ENCODE measurements around the gene RTKN.
"Not testable (repeated sequence)": the region's sequence is repeated elsewhere in the genome, so short reads cannot be mapped to it uniquely, and the experiment has no call there.

Gene RTKN

DNA sequence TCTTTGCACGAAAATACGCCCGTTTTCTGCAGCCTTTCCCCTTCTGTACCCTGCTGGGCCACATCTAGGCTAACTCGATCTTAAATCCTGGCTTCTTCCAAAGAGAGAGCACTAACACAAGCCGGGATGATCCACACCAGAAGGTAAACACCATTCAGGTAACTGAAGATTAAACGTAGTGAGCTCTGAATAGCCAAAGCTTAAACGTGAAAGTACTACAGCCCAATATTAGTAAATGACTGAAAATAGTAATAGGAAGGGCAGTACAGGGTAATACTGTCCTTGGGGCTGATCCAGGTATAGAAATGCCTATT is 31.2 kb upstream of the RTKN start:
- Histone ChIP-seq H3K27me3 (replicated peaks; ENCODE audit: control insufficient read depth, insufficient read depth, low read length) (no peaks in the 10 kb centered on the region), H3K9me3 (ENCODE audit: control insufficient read depth, low read length) (no peaks in the 10 kb centered on the region), H3K36me3 (ENCODE audit: control insufficient read depth, insufficient read depth, low read length, severe bottlenecking) (peaks cover 25% of the 10 kb centered on the region), H3K4me3 (ENCODE audit: low read length) (peak overlapping the region; percentile 94), H3K4me1 (ENCODE audit: control insufficient read depth, insufficient read depth, low read length) (peaks cover 13% of the 10 kb centered on the region), H3K9ac (ENCODE audit: low read length) (peak overlapping the region; percentile 98)
- DNase-seq (ENCODE audit: low read depth): no peak

DNA sequence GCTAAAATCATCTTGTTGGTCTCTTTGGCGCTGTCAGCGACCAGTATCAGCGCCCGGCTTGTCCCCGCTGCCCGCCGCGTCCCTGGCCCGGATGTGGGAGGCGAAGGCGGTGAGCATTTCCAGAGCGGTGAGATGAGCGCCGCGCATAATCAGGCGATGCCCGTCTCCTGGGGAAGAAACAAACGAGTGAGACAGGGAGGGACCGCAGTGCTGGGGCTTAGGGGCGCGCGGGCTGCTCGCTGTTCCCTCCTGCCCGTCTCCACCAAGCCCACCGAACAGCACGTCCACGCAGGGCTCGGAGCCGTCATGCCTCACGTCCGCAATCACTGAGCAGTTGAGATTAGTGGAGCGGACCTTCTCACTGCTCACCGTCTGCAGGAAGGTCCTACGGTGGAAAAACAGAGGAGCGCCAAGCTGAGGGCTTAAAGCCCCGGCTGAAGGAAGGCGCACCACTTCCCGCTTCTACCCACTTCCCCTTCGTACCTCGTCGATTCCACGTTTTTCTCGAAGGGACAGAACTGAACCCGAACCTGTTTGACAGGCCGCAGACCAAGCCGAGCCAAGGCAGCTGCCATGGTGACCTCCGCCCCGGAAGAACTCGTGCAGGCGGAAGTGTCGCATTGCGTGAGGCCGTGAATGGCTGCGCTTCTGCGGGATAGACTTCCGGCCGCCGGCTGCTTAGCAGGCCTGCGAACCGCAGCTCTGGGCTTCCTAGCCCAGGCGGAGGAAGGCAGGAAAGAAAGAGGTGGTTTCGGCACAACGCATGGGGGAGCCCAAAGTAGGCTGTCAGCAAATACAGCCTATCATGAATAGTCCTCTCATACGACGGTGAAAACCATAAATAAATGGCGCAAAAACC is 30.6 kb upstream of the RTKN start, which contains the start of gene MRPL53:
Gene MRPL53 (minus strand): TSS at position 595 of the 859 bp plus-strand sequence. CDS start 20 bp downstream, at position 575.
- Histone ChIP-seq H3K27me3 (replicated peaks; ENCODE audit: control insufficient read depth, insufficient read depth, low read length) (no peaks in the 10 kb centered on the region), H3K36me3 (ENCODE audit: control insufficient read depth, insufficient read depth, low read length, severe bottlenecking) (peaks cover 20% of the 10 kb centered on the region), H3K4me3 (ENCODE audit: low read length) (peak within 1 kb of the TSS; percentile 94), H3K9me3 (ENCODE audit: control insufficient read depth, low read length) (no peaks in the 10 kb centered on the region), H3K4me1 (ENCODE audit: control insufficient read depth, insufficient read depth, low read length) (peaks cover 13% of the 10 kb centered on the region), H3K9ac (ENCODE audit: low read length) (peak within 1 kb of the TSS; percentile 98)
- peak; percentile 96 for DNase-seq (ENCODE audit: low read depth)

DNA sequence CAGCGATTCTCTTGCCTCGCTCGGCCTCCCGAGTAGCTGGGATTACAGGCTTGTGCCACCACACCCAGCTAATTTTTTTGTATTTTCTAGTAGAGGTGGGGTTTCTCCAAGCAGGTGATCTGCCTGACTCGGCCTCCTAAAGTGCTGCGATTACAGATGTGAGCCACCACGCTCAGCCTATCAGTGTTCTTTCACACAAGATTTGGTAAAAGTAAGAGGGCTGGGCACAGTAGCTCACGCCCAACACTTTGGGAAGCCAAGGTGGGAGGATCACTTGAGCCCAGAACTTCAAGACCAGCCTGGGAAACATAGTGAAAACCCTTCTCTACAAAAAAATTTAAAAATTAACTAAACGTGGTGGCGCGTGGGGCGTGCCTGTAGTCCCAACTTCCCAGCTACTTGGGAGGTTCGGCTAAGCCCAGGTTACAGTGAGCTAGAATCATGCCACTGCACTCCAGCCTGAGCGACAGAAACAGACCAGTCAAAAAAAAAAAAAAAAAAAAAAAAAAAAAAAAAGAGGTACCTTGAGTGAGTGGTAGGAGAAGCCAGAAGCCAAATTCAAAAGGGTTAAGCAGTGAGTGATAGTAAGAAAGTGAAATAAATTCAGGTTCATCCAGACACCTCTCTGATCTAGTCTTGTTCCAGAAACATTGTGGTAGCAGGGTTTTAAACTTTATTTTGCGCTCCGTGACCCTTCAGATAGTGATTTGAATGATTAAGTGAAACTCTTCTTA is 29.8 kb upstream of the RTKN start:
- H3K36me3 ChIP-seq (ENCODE audit: control insufficient read depth, insufficient read depth, low read length, severe bottlenecking): peaks cover 18% of the 10 kb centered on the region
- H3K4me3 ChIP-seq (ENCODE audit: low read length): peak overlapping the region; percentile 94
- H3K4me1 ChIP-seq (ENCODE audit: control insufficient read depth, insufficient read depth, low read length): peaks cover 13% of the 10 kb centered on the region
- H3K9me3 ChIP-seq (ENCODE audit: control insufficient read depth, low read length): no peaks in the 10 kb centered on the region
- no peaks in the 10 kb centered on the region for H3K27me3 ChIP-seq (replicated peaks; ENCODE audit: control insufficient read depth, insufficient read depth, low read length)
- DNase-seq (ENCODE audit: low read depth): peak; percentile 22
- peak overlapping the region; percentile 98 for H3K9ac ChIP-seq (ENCODE audit: low read length)

DNA sequence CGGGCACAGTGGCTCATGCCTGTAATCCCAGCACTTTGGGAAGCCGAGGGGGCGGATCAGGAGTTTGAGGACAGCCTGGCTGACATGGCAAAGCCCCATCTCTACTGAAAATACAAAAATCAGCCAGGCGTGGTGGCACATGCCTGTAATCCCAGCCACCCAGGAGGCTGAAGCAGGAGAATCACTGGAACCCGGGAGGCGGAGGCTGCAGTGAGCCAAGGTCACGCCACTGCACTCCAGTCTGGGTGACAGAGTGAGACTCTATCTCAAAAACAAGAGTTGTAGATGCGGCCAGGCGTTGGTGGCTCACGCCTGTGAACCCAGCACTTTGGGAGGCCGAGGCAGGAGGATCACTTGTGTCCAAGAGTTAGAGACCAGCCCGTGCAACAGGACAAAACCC is 29.0 kb upstream of the RTKN start:
- H3K27me3 ChIP-seq (replicated peaks; ENCODE audit: control insufficient read depth, insufficient read depth, low read length); H3K9me3 ChIP-seq (ENCODE audit: control insufficient read depth, low read length); DNase-seq (ENCODE audit: low read depth); H3K9ac ChIP-seq (ENCODE audit: low read length); H3K4me3 ChIP-seq (ENCODE audit: low read length): not testable (repeated sequence)
- Histone ChIP-seq H3K36me3 (ENCODE audit: control insufficient read depth, insufficient read depth, low read length, severe bottlenecking) (peaks cover 16% of the 10 kb centered on the region), H3K4me1 (ENCODE audit: control insufficient read depth, insufficient read depth, low read length) (peaks cover 17% of the 10 kb centered on the region)

DNA sequence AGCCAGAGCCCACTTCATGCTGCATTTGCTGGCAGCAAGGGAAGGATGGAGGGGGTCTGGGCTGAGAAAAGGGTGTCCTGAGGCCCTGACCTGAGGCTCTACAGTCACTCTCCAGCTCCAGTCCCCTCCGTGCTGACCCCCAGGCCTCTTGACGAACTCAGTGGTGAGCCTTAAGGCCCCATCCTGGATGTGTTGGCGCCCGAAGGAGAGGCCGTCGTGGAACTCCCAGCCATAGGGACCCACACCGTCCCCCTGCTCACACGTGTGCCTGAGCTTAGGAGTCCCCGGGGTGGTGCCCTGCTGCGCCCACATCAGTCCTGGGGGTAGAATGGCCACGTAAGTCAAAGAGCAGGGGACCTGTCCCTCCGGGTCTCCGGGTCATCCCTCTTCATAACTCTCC is 22.7 kb upstream of the RTKN start:
- Histone ChIP-seq H3K4me3 (ENCODE audit: low read length) (peak overlapping the region; percentile 84), H3K4me1 (ENCODE audit: control insufficient read depth, insufficient read depth, low read length) (peaks cover 9% of the 10 kb centered on the region), H3K27me3 (replicated peaks; ENCODE audit: control insufficient read depth, insufficient read depth, low read length) (no peaks in the 10 kb centered on the region), H3K9ac (ENCODE audit: low read length) (peak overlapping the region; percentile 94), H3K9me3 (ENCODE audit: control insufficient read depth, low read length) (no peaks in the 10 kb centered on the region), H3K36me3 (ENCODE audit: control insufficient read depth, insufficient read depth, low read length, severe bottlenecking) (peaks cover 18% of the 10 kb centered on the region)
- no peak for DNase-seq (ENCODE audit: low read depth)

DNA sequence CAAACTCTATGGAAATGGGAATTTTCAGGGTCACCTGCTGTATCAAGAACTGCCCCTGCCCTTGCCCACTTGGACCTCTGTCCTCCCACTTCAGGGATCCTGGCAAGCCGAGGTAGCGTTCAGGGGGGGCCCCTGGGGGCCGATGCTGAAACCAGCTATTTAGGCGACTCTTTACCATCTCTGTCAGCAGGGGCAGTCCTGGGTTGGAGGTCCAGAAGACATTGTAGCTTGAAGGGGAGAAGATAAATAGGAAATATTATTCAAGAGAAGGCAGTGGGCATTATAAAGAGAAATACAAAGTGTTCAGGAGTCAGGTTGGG is 21.0 kb upstream of the RTKN start:
- H3K9me3 ChIP-seq (ENCODE audit: control insufficient read depth, low read length): no peaks in the 10 kb centered on the region
- no peaks in the 10 kb centered on the region for H3K27me3 ChIP-seq (replicated peaks; ENCODE audit: control insufficient read depth, insufficient read depth, low read length)
- DNase-seq (ENCODE audit: low read depth): no peak
- no peak overlapping the region for H3K4me3 ChIP-seq (ENCODE audit: low read length)
- H3K9ac ChIP-seq (ENCODE audit: low read length): no peak overlapping the region
- peaks cover 18% of the 10 kb centered on the region for H3K36me3 ChIP-seq (ENCODE audit: control insufficient read depth, insufficient read depth, low read length, severe bottlenecking)
- H3K4me1 ChIP-seq (ENCODE audit: control insufficient read depth, insufficient read depth, low read length): peaks cover 12% of the 10 kb centered on the region

DNA sequence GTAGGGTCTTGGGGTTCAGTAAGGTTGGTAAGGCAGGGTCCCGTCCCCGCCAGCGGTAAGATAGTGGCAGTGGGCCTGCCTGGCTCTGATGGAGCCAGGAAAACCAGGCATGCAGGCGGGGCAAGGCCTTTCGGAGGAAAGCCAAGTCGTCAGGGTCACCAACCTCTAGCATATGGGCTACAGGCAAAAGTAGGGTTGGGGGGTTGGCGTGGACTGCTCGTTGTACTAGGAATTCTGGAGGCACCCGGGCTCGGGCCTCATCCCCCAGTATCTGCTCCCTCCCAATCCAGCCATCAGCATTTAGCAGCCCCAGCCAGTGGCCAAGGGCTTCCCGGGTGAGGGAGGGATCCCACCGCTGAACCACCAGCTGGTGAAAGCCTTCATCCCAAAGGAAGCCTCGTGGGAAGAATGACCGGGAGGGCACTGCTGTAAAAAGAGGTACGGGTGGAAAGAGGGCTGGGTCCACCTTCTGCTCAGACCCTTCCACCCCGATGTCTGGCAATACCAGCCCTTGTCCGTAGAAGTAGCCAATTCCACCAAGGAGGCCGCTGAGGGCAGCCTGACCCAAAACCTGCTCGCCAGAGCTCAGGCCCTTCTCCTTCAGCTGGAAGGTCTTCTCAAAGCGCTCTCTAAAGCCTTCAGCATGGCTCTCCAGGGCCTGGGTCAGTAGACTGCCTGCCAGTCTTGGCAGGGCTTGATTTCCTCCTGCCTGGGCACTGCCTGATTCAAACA is 20.5 kb upstream of the RTKN start:
- H3K4me3 ChIP-seq (ENCODE audit: low read length): no peak overlapping the region
- H3K9me3 ChIP-seq (ENCODE audit: control insufficient read depth, low read length): no peaks in the 10 kb centered on the region
- H3K27me3 ChIP-seq (replicated peaks; ENCODE audit: control insufficient read depth, insufficient read depth, low read length): no peaks in the 10 kb centered on the region
- peaks cover 12% of the 10 kb centered on the region for H3K4me1 ChIP-seq (ENCODE audit: control insufficient read depth, insufficient read depth, low read length)
- H3K9ac ChIP-seq (ENCODE audit: low read length): no peak overlapping the region
- H3K36me3 ChIP-seq (ENCODE audit: control insufficient read depth, insufficient read depth, low read length, severe bottlenecking): peaks cover 18% of the 10 kb centered on the region
- no peak for DNase-seq (ENCODE audit: low read depth)

DNA sequence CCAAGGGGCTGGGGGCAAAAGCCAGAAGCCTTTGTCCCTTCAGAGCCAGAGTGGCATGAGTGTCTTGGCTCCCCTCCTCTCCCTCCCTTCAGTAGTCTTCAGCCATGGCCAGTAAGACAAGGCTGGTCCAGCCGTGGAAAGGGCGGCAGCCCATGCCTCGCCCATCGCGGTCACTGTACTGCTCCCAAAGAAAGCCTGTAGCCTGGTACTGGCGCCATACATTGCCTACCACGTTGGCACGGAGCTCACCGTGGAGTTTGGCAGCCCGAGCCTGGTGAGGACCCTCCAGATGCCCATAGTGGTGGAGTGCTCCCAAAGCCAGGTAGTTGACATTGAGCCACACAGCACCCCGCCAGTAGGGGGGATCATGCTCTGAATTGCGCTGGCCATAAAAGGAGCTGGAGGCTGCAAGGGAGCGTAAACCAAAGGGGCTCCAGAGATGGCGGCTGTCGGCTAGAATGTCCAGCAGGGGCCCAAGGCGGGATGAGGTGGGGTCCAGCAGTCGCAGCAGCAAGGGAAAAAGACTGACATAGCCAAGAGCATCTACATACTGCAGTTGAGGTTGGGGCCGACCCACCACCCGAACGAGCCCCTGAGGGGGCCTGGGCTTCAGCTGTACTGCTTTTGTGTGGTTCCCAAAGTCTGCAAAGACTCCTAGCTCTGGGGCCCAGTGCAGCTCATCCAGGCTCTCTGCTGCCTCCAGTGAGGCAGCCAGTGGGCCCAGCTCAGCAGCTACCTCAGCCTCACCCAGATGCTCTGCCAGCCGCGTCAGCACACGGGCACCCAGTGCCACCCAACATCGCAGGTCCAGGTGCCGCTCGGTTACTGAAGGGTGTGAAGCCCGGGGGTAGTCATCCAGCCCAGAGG is 19.7 kb upstream of the RTKN start:
- H3K36me3 ChIP-seq (ENCODE audit: control insufficient read depth, insufficient read depth, low read length, severe bottlenecking): peaks cover 18% of the 10 kb centered on the region
- no peak overlapping the region for H3K4me3 ChIP-seq (ENCODE audit: low read length)
- peaks cover 18% of the 10 kb centered on the region for H3K4me1 ChIP-seq (ENCODE audit: control insufficient read depth, insufficient read depth, low read length)
- H3K27me3 ChIP-seq (replicated peaks; ENCODE audit: control insufficient read depth, insufficient read depth, low read length): no peaks in the 10 kb centered on the region
- DNase-seq (ENCODE audit: low read depth): no peak
- H3K9ac ChIP-seq (ENCODE audit: low read length): no peak overlapping the region
- H3K9me3 ChIP-seq (ENCODE audit: control insufficient read depth, low read length): no peaks in the 10 kb centered on the region

DNA sequence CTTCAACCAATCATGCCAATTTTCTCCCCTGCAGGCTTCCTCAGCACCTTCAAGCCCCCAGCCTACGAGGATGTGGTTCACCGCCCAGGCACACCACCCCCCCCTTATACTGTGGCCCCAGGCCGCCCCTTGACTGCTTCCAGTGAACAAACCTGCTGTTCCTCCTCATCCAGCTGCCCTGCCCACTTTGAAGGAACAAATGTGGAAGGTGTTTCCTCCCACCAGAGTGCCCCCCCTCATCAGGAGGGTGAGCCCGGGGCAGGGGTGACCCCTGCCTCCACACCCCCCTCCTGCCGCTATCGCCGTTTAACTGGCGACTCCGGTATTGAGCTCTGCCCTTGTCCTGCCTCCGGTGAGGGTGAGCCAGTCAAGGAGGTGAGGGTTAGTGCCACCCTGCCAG is 18.4 kb upstream of the RTKN start:
- H3K4me3 ChIP-seq (ENCODE audit: low read length); H3K9me3 ChIP-seq (ENCODE audit: control insufficient read depth, low read length); H3K27me3 ChIP-seq (replicated peaks; ENCODE audit: control insufficient read depth, insufficient read depth, low read length); H3K9ac ChIP-seq (ENCODE audit: low read length); DNase-seq (ENCODE audit: low read depth): not testable (repeated sequence)
- Histone ChIP-seq H3K36me3 (ENCODE audit: control insufficient read depth, insufficient read depth, low read length, severe bottlenecking) (peaks cover 18% of the 10 kb centered on the region), H3K4me1 (ENCODE audit: control insufficient read depth, insufficient read depth, low read length) (peaks cover 24% of the 10 kb centered on the region)

DNA sequence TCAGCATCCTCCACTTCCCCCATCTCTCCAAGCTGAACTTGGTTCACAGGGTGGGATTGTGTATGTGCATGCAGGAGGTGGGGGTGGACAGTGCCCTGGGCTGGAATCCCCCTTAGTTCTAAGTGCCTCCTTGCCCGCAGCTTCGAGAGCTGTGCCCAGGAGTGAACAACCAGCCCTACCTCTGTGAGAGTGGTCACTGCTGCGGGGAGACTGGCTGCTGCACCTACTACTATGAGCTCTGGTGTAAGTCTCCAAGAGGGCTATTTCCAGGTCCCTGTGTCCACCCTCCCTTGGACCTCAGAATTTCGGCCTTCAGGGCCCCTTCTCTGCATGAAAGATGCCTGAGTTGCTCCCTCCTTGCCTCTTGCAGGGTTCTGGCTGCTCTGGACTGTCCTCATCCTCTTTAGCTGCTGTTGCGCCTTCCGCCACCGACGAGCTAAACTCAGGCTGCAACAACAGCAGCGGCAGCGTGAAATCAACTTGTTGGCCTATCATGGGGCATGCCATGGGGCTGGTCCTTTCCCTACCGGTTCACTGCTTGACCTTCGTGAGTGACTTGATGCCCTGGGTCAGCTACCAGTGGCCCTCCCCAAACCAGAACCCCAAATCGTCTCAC is 17.9 kb upstream of the RTKN start:
- Histone ChIP-seq H3K4me3 (ENCODE audit: low read length) (peak overlapping the region; percentile 99), H3K36me3 (ENCODE audit: control insufficient read depth, insufficient read depth, low read length, severe bottlenecking) (peaks cover 18% of the 10 kb centered on the region), H3K9ac (ENCODE audit: low read length) (peak overlapping the region; percentile 19), H3K4me1 (ENCODE audit: control insufficient read depth, insufficient read depth, low read length) (peaks cover 24% of the 10 kb centered on the region)
- H3K27me3 ChIP-seq (replicated peaks; ENCODE audit: control insufficient read depth, insufficient read depth, low read length); H3K9me3 ChIP-seq (ENCODE audit: control insufficient read depth, low read length); DNase-seq (ENCODE audit: low read depth): not testable (repeated sequence)

All from adipocyte (in vitro differentiated cells).